ENCODE measurements around the gene MSH6.

The MSH6 gene

GRCh38 chr2:47741637-47742036 lies 41.3 kb upstream of the MSH6 start:
- no peak for DNase-seq (ENCODE audit: low read depth)
- TF ChIP-seq, protein P1, sequence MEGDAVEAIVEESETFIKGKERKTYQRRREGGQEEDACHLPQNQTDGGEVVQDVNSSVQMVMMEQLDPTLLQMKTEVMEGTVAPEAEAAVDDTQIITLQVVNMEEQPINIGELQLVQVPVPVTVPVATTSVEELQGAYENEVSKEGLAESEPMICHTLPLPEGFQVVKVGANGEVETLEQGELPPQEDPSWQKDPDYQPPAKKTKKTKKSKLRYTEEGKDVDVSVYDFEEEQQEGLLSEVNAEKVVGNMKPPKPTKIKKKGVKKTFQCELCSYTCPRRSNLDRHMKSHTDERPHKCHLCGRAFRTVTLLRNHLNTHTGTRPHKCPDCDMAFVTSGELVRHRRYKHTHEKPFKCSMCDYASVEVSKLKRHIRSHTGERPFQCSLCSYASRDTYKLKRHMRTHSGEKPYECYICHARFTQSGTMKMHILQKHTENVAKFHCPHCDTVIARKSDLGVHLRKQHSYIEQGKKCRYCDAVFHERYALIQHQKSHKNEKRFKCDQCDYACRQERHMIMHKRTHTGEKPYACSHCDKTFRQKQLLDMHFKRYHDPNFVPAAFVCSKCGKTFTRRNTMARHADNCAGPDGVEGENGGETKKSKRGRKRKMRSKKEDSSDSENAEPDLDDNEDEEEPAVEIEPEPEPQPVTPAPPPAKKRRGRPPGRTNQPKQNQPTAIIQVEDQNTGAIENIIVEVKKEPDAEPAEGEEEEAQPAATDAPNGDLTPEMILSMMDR (IDR thresholded peaks at IDR 0.05; ENCODE audit: insufficient read depth, low read depth, low read length, missing control alignments) = no peak
- no peak overlapping the region for H3K4me3 ChIP-seq (ENCODE audit: low read length)

- TF ChIP-seq, protein P1 (IDR thresholded peaks at IDR 0.05; ENCODE audit: insufficient read depth, low read depth, low read length, missing control alignments) = no peak
- DNase-seq (ENCODE audit: low read depth) = no peak
- H3K4me3 ChIP-seq (ENCODE audit: low read length) = no peak overlapping the region
These were observed 38.9 kb upstream of the MSH6 start for GRCh38 chr2:47744074-47744473.

DNA sequence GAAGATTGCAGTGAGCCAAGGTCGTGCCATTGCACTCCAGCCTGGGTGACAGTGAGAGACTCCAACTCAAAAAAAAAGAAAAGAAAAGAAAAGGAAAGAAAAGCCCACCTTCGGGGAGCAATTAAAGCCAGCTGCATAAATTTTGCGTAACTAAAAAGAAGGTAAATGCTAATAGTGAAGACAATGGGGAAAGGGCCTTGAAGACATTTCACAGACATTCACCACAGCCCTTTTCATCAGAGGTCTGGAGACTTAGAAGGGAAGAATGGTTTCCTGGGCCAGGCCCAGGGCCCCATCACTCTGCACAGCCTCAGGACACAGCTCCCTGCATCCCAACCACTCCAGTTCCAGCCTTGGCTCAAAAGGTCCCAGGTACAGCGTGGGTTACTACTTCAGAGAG lies 35.1 kb upstream of the MSH6 start:
- H3K4me3 ChIP-seq (ENCODE audit: low read length) = no peak overlapping the region
- DNase-seq (ENCODE audit: low read depth) = no peak
- TF ChIP-seq, protein P1 (IDR thresholded peaks at IDR 0.05; ENCODE audit: insufficient read depth, low read depth, low read length, missing control alignments) = no peak

- DNase-seq (ENCODE audit: low read depth) = no peak
- TF ChIP-seq, protein P1 (IDR thresholded peaks at IDR 0.05; ENCODE audit: insufficient read depth, low read depth, low read length, missing control alignments) = no peak
- no peak overlapping the region for H3K4me3 ChIP-seq (ENCODE audit: low read length)
These were observed 31.0 kb upstream of the MSH6 start for GRCh38 chr2:47751856-47752414.

DNA sequence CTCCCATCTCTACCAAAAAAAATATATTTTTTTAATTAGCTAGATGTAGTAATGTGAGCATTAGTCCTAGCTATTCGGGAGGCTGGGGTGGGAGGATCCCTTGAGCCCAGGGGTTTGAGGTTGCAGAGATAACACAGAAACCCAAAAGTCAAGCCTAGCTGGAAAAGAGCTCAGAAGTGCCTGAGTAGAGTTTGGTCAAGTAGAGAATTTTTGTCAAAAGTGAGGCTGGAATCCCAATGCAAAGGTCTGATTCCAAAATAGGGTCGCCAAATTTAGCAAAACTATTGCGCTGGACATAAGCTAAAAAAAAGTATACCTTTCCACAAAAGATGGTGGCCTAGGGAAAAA lies 15.5 kb upstream of the MSH6 start:
- no peak overlapping the region for H3K4me3 ChIP-seq (ENCODE audit: low read length)
- DNase-seq (ENCODE audit: low read depth) = no peak
- TF ChIP-seq, protein P1 (IDR thresholded peaks at IDR 0.05; ENCODE audit: insufficient read depth, low read depth, low read length, missing control alignments) = no peak

DNA sequence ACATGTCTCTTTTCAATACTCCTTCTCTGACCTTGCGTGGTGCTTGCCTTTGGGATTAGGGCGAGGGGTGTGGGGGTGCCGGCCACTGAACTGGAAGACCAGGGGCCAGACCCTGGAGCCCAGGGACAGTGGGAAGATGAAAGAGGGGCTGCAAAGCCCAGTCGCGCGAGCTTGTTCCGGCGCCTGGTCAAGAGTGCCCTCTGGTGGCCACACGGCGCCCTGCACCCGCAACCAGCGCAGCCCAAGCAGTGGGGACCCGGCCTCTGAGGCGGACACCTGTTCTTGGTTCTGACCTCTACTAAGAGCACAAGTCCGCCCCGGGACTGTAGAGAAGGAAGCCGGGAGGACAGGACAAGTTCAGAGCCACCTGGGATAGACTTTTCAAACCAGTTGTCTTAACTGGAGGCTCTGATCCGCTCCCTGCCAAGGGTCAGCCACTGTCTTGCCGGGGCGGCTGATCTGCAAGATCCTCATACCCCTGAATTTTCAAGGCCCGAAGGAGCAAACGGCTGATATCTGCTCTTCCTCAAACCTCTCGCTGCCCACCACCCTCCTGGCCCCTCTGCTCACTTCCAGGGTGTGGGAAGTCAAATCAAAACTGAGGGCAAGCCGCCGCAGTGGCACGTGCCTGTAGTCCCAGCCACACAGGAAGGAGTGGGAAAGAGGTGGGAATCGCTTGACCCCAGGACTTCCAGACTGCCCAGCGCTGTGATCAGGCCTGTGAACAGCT lies 14.9 kb upstream of the MSH6 start:
- peak; percentile 49 for DNase-seq (ENCODE audit: low read depth)
- TF ChIP-seq, protein P1 (IDR thresholded peaks at IDR 0.05; ENCODE audit: insufficient read depth, low read depth, low read length, missing control alignments) = peak; percentile 92
- H3K4me3 ChIP-seq (ENCODE audit: low read length) = no peak overlapping the region

GRCh38 chr2:47769318-47769717 lies 13.6 kb upstream of the MSH6 start:
- H3K4me3 ChIP-seq (ENCODE audit: low read length) = no peak overlapping the region
- DNase-seq (ENCODE audit: low read depth) = no peak
- TF ChIP-seq, protein P1 (IDR thresholded peaks at IDR 0.05; ENCODE audit: insufficient read depth, low read depth, low read length, missing control alignments) = no peak

All from epithelial cell of esophagus (primary cell).